CD8-positive, alpha-beta memory T cell (primary cell): ENCODE results near the gene RGS11. TPM values are rescaled to one million over a fixed set of nuclear protein-coding genes. Genes with fewer than 3 reads are reported as not detected.
A peak's percentile ranks its signal among the peaks of the same experiment; 100 is the strongest.

ENCODE experiments used
- CTCF ChIA-PET: fragments of 350-600 bp; sonication (Branson Sonifier 250); formaldehyde crosslinking; loops from one replicate; lab custom pipeline; 2021; ENCODE audit warnings: antibody characterized with exemption; lab: Charles Lee
- POLR2A ChIA-PET: fragments of 350-600 bp; sonication (Branson Sonifier 250); formaldehyde crosslinking; loops from one replicate; lab custom pipeline; 2021; ENCODE audit warnings: antibody characterized with exemption; lab: Charles Lee
- DNase-seq, 5 donors: peaks; one replicate each; pipeline versions ENCODE4 v3.0.0 to v3.0.0-alpha.2; 2020 to 2022; ENCODE audit warnings: mixed read lengths in 1 of 5
- H3K27ac ChIP-seq: one replicate; pipeline ENCODE4 v1.7.0; 2013; ENCODE audit warnings: low read depth, mild to moderate bottlenecking, low read length, moderate library complexity
- H3K27me3 ChIP-seq: 2 replicates; pipeline ENCODE4 v1.7.0; 2013; ENCODE audit warnings: low read length, mild to moderate bottlenecking; ENCODE audit not compliant: insufficient read depth, poor library complexity, severe bottlenecking
- H3K36me3 ChIP-seq: 2 replicates; pipeline ENCODE4 v1.7.0; 2013; ENCODE audit warnings: mild to moderate bottlenecking, low read length, moderate library complexity; ENCODE audit not compliant: insufficient read depth
- H3K4me1 ChIP-seq: 2 replicates; pipeline ENCODE4 v1.7.0; 2013; ENCODE audit warnings: mild to moderate bottlenecking, low read length, moderate library complexity; ENCODE audit not compliant: insufficient read depth
- H3K4me3 ChIP-seq: 2 replicates; pipeline ENCODE4 v1.7.0; 2013; ENCODE audit warnings: mild to moderate bottlenecking, low read length
- H3K9me3 ChIP-seq: 2 replicates; pipeline ENCODE4 v1.7.0; 2013; ENCODE audit warnings: mild to moderate bottlenecking, low read length
- H3K27ac Mint-ChIP-seq, 8 donors: one replicate each; pipeline ENCODE4 v1.8.0; 2020 to 2021; ENCODE audit warnings: mixed read lengths in 8 of 8, mild to moderate bottlenecking in 6 of 8, inconsistent platforms in 3 of 8, moderate library complexity in 3 of 8
- H3K27me3 Mint-ChIP-seq, 2 donors: one replicate each; pipeline ENCODE4 v1.8.0; 2020 to 2021; ENCODE audit warnings: mixed read lengths in 2 of 2, mild to moderate bottlenecking in 1 of 2, moderate library complexity in 1 of 2
- H3K36me3 Mint-ChIP-seq, 3 donors: one replicate each; pipeline ENCODE4 v1.8.0; 2020 to 2021; ENCODE audit warnings: mixed read lengths in 3 of 3, inconsistent platforms in 1 of 3, mild to moderate bottlenecking in 1 of 3
- H3K4me1 Mint-ChIP-seq, 3 donors: one replicate each; pipeline ENCODE4 v1.8.0; 2020 to 2021; ENCODE audit warnings: mixed read lengths in 3 of 3, inconsistent platforms in 1 of 3, mild to moderate bottlenecking in 1 of 3
- H3K4me3 Mint-ChIP-seq, 7 donors: one replicate each; pipeline ENCODE4 v1.8.0; 2020 to 2021; ENCODE audit warnings: mixed read lengths in 7 of 7, mild to moderate bottlenecking in 6 of 7, moderate library complexity in 4 of 7, inconsistent platforms in 2 of 7
- H3K9me3 Mint-ChIP-seq, 5 donors: one replicate each; pipeline ENCODE4 v1.8.0; 2020 to 2022; ENCODE audit warnings: mixed read lengths in 5 of 5, mild to moderate bottlenecking in 3 of 5, moderate library complexity in 2 of 5, inconsistent platforms in 1 of 5
- polyA plus RNA-seq: library from polyadenylated mRNA; unstranded; fragments of 300-500 nt; fragmentation: Illumina TruSeq; gene quantifications from one replicate; pipeline ENCODE4 v1.2.3, GENCODE V29; 2021
- total RNA-seq, 2 experiments: library from RNA; stranded (reverse); gene quantifications; one replicate each; pipeline ENCODE4 v1.2.3, GENCODE V29; 2021

RGS11 gene
- total and polyA plus RNA-seq, 3 experiments from 2014 or later, result 0.09 TPM; not detected in 2

GRCh38 chr16:306911-307370, 31.2 kb upstream of the RGS11 start:
- H3K27ac Mint-ChIP-seq, result no peak overlapping the region
- CTCF ChIA-PET, result no interaction called here

GRCh38 chr16:305916-306626, 30.3 kb upstream of the RGS11 start:
- CTCF ChIA-PET, result no interaction called here

More at GRCh38 chr16:306911-307370, 31.2 kb upstream of the RGS11 start:
- H3K27ac ChIP-seq, result no peak overlapping the region
- Mint-ChIP-seq H3K4me3 (no peak overlapping the region), H3K36me3 (peaks cover 0 to 73% (median 7%) of the 10 kb centered on the region in 3 donors), H3K27me3 (no peaks in the 10 kb centered on the region), H3K4me1 (peaks cover 7 to 32% (median 25%) of the 10 kb centered on the region in 3 donors), H3K9me3 (no peaks in the 10 kb centered on the region)
- no peak overlapping the region for H3K4me3 ChIP-seq
- H3K9me3 ChIP-seq, result no peaks in the 10 kb centered on the region
- H3K27me3 ChIP-seq, result no peaks in the 10 kb centered on the region
- no peak for DNase-seq
- peaks cover 12% of the 10 kb centered on the region for H3K4me1 ChIP-seq
- H3K36me3 ChIP-seq, result peaks cover 9% of the 10 kb centered on the region
- POLR2A ChIA-PET, result interaction anchor here (0.6 kb wide), 1 partner anchor 181 kb away, joined by 3 read pairs; no protein-coding TSS in a partner anchor

GRCh38 chr16:303760-304505, 28.2 kb upstream of the RGS11 start:
- Histone ChIP-seq H3K9me3 (no peaks in the 10 kb centered on the region), H3K4me1 (no peaks in the 10 kb centered on the region), H3K4me3 (no peak overlapping the region), H3K36me3 (peaks cover 11% of the 10 kb centered on the region), H3K27ac (no peak overlapping the region), H3K27me3 (no peaks in the 10 kb centered on the region)
- CTCF ChIA-PET, result no interaction called here
- H3K27ac Mint-ChIP-seq, result peak overlapping the region in 1 of 8 donors; percentile 57
- POLR2A ChIA-PET, result no interaction called here
- H3K4me1 Mint-ChIP-seq, result peaks cover 0 to 23% (median 18%) of the 10 kb centered on the region in 3 donors
- no peaks in the 10 kb centered on the region for H3K27me3 Mint-ChIP-seq
- peak in 1 of 5 donors; percentile 37 for DNase-seq
- peaks cover 0 to 69% (median 7%) of the 10 kb centered on the region in 3 donors for H3K36me3 Mint-ChIP-seq
- H3K9me3 Mint-ChIP-seq, result no peaks in the 10 kb centered on the region
- no peak overlapping the region for H3K4me3 Mint-ChIP-seq

More at GRCh38 chr16:305916-306626, 30.3 kb upstream of the RGS11 start:
- no peaks in the 10 kb centered on the region for H3K27me3 ChIP-seq
- Mint-ChIP-seq H3K27ac (peak overlapping the region in 3 of 8 donors; percentile 57 to 66 (median 66)), H3K4me3 (peak overlapping the region in 1 of 7 donors; percentile 27), H3K36me3 (peaks cover 0 to 72% (median 7%) of the 10 kb centered on the region in 3 donors), H3K4me1 (peaks cover 7 to 32% (median 25%) of the 10 kb centered on the region in 3 donors), H3K27me3 (no peaks in the 10 kb centered on the region), H3K9me3 (no peaks in the 10 kb centered on the region)
- DNase-seq, result no peak
- H3K4me3 ChIP-seq, result no peak overlapping the region
- no peaks in the 10 kb centered on the region for H3K9me3 ChIP-seq
- peaks cover 8% of the 10 kb centered on the region for H3K36me3 ChIP-seq
- H3K27ac ChIP-seq, result no peak overlapping the region
- POLR2A ChIA-PET, result no interaction called here
- peaks cover 12% of the 10 kb centered on the region for H3K4me1 ChIP-seq

- Mint-ChIP-seq H3K4me3 (no peak overlapping the region), H3K9me3 (no peaks in the 10 kb centered on the region), H3K36me3 (peaks cover 0 to 63% (median 7%) of the 10 kb centered on the region in 3 donors), H3K4me1 (peaks cover 0 to 6% (median 4%) of the 10 kb centered on the region in 3 donors), H3K27me3 (no peaks in the 10 kb centered on the region), H3K27ac (peak overlapping the region in 1 of 8 donors; percentile 9)
- Histone ChIP-seq H3K27ac (no peak overlapping the region), H3K4me1 (no peaks in the 10 kb centered on the region), H3K4me3 (no peak overlapping the region), H3K36me3 (peaks cover 11% of the 10 kb centered on the region), H3K9me3 (no peaks in the 10 kb centered on the region), H3K27me3 (no peaks in the 10 kb centered on the region)
- ChIA-PET POLR2A (no interaction called here), CTCF (interaction anchor here (0.8 kb wide), 1 partner anchor 12 kb away, joined by 3 read pairs; no protein-coding TSS in a partner anchor)
- no peak for DNase-seq
Observed at GRCh38 chr16:301950-302349, 26.2 kb upstream of the RGS11 start.

- CTCF ChIA-PET, result no interaction called here
Observed at GRCh38 chr16:301235-301634, 25.5 kb upstream of the RGS11 start.

DNA sequence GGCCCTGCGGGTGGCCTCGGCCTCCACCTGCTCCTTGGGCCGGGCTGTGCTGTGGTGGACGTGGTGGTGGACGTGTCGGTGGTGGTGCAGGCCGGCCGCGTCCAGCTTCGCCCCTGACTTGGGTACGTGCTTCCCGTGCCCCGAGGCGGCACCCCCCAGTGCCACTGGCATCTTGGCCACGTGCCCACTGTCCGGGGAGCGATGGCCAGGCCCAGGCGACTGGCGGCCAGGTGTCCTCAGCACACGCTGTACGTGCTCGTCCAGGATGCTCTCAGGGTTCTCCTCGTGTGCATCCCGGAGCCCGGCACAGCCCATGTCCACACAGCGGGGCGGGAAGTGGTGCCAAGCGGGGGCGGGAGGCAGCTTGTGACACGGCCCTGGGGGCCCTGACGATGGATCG, 22.1 kb upstream of the RGS11 start:
- Mint-ChIP-seq H3K36me3 (peaks cover 0 to 51% (median 0%) of the 10 kb centered on the region in 3 donors), H3K4me3 (peak overlapping the region in 1 of 7 donors; percentile 69), H3K27me3 (no peaks in the 10 kb centered on the region), H3K4me1 (no peaks in the 10 kb centered on the region), H3K27ac (no peak overlapping the region), H3K9me3 (no peaks in the 10 kb centered on the region)
- Histone ChIP-seq H3K27ac (no peak overlapping the region), H3K4me3 (no peak overlapping the region), H3K36me3 (peaks cover 11% of the 10 kb centered on the region), H3K4me1 (no peaks in the 10 kb centered on the region), H3K27me3 (no peaks in the 10 kb centered on the region), H3K9me3 (no peaks in the 10 kb centered on the region)
- DNase-seq, result no peak
- POLR2A ChIA-PET, result no interaction called here
- CTCF ChIA-PET, result no interaction called here

More at GRCh38 chr16:301235-301634, 25.5 kb upstream of the RGS11 start:
- H3K27ac Mint-ChIP-seq, result no peak overlapping the region
- H3K4me3 Mint-ChIP-seq, result no peak overlapping the region
- H3K36me3 Mint-ChIP-seq, result peaks cover 0 to 60% (median 7%) of the 10 kb centered on the region in 3 donors
- H3K27me3 Mint-ChIP-seq, result no peaks in the 10 kb centered on the region
- Histone ChIP-seq H3K27me3 (no peaks in the 10 kb centered on the region), H3K9me3 (no peaks in the 10 kb centered on the region), H3K4me1 (no peaks in the 10 kb centered on the region), H3K27ac (no peak overlapping the region), H3K36me3 (peaks cover 11% of the 10 kb centered on the region), H3K4me3 (no peak overlapping the region)
- H3K4me1 Mint-ChIP-seq, result peaks cover 0 to 6% (median 4%) of the 10 kb centered on the region in 3 donors
- no peak for DNase-seq
- no peaks in the 10 kb centered on the region for H3K9me3 Mint-ChIP-seq
- POLR2A ChIA-PET, result interaction anchor here (0.6 kb wide), 1 partner anchor 1491 kb away, joined by 4 read pairs; no protein-coding TSS in a partner anchor

DNA sequence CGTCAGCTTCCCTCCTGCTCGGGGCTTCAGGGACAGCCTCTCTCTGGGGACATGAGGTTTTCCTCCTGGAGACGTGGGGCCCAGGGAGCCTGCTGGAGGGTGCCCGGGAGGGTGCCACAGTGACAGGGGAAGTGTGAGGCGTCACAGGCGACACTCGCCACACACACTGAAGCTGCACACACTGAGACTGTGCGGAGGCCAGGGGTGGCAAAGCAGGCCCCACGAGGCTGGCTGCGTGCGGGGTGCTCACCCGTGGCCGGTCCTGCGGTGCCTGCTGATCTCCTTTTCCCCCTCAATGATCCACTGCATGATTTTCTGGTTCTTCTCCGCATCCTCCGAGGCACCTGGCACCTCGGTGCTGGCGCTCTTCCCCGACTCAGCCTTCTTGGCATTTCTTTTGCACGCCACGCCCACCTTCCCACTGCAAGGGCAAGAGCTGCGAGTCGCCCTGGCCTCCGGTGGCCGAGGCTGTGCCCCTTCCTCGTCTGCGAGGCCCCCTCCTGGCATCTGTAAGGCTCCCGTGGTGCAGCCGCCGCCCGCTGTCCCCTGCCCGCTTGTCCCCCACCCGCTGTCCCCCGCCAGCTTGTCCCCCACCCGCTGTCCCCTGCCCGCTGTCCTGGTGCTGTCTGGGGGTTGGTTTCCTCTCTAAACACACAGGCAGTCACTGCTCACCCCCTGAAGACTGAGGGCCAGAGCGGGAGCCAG, 21.2 kb upstream of the RGS11 start:
- POLR2A ChIA-PET, result no interaction called here
- H3K27me3 Mint-ChIP-seq, result no peaks in the 10 kb centered on the region
- DNase-seq, result no peak
- Histone ChIP-seq H3K9me3 (no peaks in the 10 kb centered on the region), H3K27ac (no peak overlapping the region), H3K4me3 (no peak overlapping the region), H3K4me1 (no peaks in the 10 kb centered on the region), H3K36me3 (peaks cover 12% of the 10 kb centered on the region), H3K27me3 (no peaks in the 10 kb centered on the region)
- CTCF ChIA-PET, result no interaction called here
- H3K36me3 Mint-ChIP-seq, result peaks cover 0 to 50% (median 0%) of the 10 kb centered on the region in 3 donors
- no peaks in the 10 kb centered on the region for H3K4me1 Mint-ChIP-seq
- no peak overlapping the region for H3K27ac Mint-ChIP-seq
- no peaks in the 10 kb centered on the region for H3K9me3 Mint-ChIP-seq
- no peak overlapping the region for H3K4me3 Mint-ChIP-seq
